C4-2B (cell line): ENCODE data around the gene C10orf143.

Experiments used
- CTCF ChIP-seq: fragments of 450-650 bp; conservative IDR thresholded peaks from 2 replicates; pipeline ENCODE4 v1.5.1; 2017; ENCODE audit warnings: mild to moderate bottlenecking
- ZFX ChIP-seq: fragments of 450-650 bp; IDR thresholded peaks from 2 replicates; pipeline ENCODE4 v1.6.1; 2017

DNA sequence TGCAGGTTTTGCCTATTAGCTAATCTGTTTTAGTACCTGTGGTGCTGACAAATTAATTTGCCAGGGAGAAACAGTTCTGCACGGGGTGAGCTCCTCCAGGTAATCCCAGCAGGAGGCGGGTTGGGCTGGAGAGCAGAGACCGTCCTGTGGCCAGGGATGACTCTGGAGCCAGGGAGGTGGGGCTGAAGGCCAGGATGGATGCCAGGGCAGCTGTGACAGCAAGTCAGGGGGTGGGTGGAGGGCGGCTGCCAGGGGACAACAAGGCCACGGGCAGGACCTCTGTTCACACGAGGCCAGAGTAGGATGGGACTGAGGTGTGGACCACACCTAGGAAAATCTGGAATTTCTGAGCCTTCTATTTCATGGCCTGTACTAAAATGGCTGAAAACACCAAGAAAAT, 48.9 kb downstream of the C10orf143 start:
- no peak for TF ChIP-seq CTCF
- no peak for TF ChIP-seq ZFX
